ENCODE measurements around the gene NLGN1.

Gene NLGN1

DNA sequence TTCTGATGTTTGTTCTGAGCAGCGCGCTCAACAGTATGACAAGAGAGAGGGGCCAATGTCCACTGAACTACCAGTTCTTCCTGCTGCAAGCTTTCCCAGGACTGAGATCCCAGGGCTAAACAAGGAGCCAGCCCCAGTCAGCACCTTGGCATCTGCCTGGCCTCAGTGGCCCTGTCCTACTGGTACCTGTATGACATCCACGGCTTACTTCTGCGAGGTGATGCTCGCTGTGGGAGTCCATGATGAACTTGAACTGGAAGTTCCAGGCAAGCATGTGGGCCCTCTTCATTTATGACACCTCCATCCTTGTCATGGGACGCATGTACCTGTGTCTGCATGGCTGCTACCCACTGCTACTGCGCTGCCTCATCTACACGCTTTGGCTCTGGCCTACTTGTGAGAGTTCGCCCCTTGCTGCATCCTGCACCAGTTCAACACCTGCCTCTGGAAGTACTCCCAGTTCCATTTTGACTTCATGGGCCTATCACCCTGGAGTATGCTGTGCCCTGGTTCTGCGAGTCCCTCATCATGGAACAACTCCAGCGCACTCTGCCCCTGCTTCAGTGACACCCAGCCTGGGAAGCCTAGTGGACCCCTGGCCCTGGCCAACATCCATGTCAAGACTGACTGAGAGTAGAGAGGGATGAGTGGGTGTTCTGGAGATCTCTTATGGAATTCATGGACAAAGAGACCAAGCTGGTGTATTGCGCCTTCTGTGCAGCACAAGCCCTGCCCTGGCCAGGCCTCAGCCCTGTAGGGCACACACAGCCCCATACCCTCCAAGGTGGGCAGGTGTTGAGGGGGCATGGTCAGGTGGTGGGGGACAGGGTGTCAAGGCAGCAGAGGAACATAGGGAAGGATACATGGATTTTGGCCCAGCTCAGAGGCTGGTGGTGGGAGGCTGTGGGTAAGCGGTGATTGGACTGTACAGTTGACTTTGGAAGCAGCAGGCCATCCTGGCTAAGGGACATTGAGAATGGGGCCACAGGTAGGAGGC, 246.8 kb downstream of the NLGN1 start:
- no peak for DNase-seq

GRCh38 chr3:173650596-173650995, 253.1 kb downstream of the NLGN1 start:
- DNase-seq = no peak

DNA sequence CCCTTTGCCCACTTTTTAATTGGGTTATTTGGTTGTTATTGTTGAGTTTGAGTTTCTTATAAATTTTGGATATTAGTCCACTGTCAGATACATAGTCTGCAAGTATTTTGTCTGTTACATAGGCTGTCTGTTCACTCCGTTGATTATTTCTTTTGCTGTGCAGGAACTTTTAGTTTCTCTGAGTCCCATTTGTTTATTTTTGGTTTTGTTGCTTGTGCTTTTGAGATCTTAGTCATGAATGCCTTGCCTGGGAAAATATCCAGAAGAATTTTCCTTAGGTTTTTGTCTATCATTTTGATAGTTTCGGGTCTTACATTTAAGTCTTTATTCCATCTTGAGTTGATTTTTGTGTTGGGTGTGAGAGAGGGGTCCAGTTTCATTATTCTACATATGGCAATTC, 254.5 kb downstream of the NLGN1 start:
- no peak for DNase-seq

DNA sequence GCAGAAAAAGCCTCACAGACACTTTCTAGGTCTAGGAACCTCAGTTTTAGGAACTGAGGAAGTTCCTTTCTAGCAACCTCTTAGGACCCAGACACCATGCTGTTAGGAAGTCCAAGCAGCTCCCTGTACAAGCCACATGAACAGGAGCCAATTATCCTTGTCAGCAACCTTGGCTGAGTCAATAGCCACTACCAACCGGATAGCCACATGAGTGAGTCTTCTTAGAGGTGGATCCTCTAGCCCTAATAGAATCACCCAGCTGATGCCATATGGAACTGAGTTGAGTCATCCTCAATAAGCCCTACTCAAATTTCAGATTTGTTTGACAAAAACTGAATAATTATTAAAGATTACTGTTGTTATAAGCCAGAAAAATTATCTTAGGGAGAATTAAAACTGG, 256.2 kb downstream of the NLGN1 start:
- no peak for DNase-seq

GRCh38 chr3:173659972-173660371, 262.4 kb downstream of the NLGN1 start:
- no peak for DNase-seq

- DNase-seq = no peak
Observed at GRCh38 chr3:173660645-173661299, 263.2 kb downstream of the NLGN1 start.

DNA sequence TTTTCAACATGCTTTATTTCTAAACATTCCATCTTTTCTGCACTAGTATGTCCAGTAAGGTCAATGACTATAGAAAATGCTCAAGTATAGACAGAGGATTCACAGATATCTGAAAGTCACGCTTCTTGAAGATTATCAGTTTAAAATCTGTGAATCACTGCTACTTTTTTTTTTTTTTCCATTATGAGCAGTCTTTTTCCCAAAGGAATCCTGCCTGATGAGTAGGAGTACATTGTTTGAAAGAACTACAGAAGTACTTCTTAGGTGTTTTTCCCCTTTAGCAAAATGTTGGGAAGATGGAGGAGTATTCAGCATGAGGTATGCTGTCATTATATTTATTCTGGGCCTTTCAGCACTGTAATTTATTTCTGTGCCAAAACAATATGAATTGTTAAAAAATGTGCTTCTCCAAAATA, 266.2 kb downstream of the NLGN1 start:
- no peak for DNase-seq

DNA sequence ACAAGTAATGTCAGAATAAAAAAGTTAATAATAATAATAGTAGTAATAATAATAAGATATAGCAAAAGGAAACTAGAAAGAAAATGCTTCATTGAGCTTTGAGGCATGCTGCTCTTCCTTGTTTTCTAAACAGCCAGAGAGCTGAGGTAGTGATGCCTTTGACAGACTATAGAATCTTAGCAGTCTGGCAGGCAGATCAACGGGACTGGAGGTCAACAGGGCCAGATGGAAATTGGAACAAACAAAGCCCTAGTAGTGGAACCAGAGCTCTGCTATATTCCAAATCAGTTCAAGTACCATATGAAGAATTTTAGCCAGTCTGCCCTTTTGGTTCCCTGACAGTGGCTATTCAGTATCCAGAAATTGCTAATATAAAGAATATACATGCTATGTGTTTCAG, 278.6 kb downstream of the NLGN1 start:
- DNase-seq = no peak

DNA sequence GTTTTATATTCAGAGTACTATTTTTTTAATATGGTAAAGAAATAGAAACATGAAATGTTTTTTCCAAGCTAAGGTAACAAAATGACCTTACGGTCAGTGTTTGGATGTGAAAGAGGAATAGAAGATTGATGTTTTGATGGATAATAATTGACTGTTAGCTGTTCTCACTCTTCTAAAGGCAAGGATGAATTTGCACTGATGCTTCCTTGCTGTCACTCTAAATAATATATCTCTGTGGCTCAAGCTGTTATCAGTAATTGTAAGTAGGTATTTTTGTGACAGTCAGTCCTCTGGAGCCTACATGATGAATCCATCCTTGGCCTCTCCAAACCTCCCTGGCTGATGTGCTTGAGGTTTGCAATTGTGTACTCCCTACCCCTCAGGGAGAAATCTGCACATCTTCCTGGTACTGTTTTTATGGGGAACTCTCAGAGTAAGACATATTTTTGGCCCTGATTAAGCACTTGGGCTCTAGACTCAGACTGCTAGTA, 283.7 kb downstream of the NLGN1 start:
- DNase-seq = no peak

GRCh38 chr3:173685456-173685855, 287.9 kb downstream of the NLGN1 start:
- no peak for DNase-seq

- no peak for DNase-seq
Observed at GRCh38 chr3:173688216-173688842, 290.8 kb downstream of the NLGN1 start.

GRCh38 chr3:173690542-173691180, 293.1 kb downstream of the NLGN1 start:
- no peak for DNase-seq

DNA sequence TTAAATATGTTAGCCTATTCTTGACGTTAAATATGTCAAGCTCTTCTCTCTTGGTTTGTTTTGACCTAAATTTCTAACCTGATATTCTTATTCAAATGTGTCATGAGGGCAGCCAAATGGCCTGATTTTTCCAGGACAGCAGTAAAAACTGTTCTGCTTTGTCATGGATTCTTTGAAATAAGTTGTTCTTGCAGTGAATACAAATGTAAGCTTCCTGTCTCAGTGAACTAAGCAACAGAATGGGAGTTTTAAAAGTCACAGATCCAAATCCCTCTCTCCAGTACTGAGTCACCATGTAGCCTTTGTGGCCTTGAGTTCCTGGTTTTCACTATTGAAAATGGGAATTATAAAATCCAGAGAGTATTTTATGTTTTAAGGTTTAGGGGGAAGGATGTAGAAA, 301.8 kb downstream of the NLGN1 start:
- DNase-seq = no peak

DNA sequence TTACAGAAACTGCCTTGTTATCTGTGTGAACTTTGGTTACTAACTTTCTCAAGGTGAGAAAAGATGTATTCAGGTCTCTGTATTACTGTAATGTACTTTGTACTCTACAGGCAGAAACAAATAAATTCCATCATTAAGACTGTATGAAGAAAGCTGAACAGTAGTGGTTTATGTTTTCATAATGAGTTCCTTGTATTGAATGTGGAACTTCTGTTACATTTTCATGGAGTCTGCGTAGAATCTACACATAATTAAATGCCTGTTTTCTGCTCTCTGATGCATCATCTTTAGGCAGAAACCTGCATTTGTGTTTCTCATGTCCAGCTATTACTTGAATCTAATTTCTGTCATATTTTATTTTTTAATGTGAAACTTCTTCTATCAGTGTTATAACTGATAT, 302.8 kb downstream of the NLGN1 start:
- no peak for DNase-seq

DNA sequence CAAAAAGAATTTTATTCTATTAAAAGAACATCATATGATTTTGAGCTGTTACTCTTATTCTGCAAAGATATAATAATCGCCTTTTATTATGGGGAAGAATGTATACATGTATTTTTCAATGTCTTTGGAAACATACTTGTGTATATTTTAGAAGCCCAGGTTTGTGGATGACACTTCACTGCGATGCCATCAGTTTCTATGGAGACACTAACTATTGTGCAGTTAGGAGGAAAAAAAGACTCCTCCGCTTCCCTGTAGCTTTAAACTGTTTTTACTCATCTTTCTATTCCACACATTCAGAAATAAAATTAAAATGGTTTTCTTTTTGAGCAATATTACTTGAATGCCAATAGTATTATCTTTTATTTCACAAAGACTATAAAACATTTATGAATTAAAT, 305.0 kb downstream of the NLGN1 start:
- DNase-seq = no peak

DNA sequence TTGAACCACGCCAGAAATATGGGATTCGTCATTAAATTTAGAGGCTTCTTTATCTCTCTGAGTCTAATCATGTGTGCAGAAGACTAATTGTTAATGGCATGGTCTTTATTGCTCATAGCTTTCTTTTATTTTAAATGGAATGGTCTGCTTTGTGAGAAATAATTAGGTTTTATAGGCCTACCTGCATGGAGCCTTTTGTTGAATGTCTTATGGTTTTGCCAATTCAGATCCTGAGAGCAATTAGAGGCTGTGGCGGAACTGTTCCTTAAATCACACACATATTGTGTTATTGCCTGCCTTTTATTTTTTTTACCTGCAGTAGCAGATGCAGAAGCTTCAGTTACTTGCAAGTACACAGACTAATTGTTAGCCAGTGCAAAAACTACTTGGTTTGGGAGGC, 306.2 kb downstream of the NLGN1 start:
- no peak for DNase-seq

DNA sequence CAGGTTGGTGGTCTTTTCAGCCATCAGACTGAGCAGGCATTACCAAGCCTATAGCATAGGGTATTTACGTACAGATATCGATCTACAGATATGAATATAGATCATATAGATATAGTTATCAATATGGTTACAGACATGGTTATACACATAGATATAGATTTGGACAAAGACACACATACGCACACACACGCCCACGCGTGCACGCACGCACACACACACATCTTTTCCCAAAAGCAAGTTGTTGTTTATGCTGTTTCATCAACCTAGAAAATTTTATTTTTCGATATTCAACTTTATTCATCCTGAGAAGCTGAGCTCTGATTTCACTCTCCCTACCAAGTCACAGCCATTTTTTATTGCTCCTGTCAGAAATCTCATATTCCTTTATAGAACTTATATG, 309.1 kb downstream of the NLGN1 start:
- no peak for DNase-seq

DNA sequence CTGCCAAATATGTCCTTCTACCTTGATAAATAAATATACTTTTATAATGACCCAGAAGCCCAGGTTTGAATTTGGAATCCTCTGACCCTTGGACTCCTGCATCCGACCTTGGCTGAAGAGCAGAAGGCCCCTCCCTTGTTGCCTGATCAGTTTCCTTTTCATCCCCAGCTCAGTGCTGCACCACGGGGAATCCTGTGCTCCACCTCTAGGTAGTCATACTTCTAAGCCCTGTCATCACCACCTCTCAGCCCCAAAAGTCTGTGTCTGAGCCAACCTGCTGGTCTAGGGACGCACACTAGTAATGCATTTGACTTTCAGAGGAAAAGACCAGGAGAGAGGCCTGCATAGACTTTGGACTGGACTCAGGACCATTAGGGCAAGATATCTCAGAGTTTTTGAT, 310.6 kb downstream of the NLGN1 start:
- no peak for DNase-seq

GRCh38 chr3:173709026-173709425, 311.5 kb downstream of the NLGN1 start:
- no peak for DNase-seq

DNA sequence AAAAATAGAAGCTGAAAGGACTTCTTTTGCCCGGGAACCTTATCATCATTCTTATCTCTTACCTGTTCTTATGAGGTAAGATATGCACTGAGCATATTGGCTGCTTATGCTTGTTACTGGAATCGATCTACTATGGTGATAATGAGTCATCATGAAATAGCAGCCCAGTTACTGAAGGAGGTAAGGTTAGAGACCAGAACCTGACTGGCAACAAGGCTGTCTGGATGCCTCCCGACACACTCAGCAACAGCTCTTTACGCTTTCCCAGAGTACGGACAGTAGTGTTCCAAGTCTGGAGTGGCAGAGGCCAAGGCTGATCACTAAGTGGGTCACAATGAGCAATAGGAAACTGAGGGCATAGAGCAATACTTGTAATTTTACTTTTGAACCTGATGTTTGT, 314.1 kb downstream of the NLGN1 start:
- no peak for DNase-seq

DNA sequence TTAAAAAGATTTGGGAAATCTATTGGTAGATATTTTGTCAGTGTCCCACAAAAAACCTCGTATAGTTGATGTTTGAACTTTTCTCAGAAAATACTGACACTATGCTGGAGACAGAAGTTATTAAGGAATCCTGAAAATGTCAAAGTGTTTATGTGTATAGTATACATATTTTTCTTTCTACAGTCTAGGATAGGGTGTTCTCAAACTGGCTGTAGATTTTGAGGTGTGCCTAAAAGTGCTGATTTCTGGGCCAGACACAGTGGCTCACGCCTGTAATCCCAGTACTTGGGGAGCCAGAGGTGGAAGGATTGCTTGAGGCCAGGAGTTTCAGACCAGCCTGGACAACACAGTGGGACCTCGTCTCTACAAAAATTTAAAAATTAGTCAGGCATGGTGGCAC, 322.0 kb downstream of the NLGN1 start:
- DNase-seq = no peak

- DNase-seq = no peak
Observed at GRCh38 chr3:173725507-173725906, 328.0 kb downstream of the NLGN1 start.

DNA sequence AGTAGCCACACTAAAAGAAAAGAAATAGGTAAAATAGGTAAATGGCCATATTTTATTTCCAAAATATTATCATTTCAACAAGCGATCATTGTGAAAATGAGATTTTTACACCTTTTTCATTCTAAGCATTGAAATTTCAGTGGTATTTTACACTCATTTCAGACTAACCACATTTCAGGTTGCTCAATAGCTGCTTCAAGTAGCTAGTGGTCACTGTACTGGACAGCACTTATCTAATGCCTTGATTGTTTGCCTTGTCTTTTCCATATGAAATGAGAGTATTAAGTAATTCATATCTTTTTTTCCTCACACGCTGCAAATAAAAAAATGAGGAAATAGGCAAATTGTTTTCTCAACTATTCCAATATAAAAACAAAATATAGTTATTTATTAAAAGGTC, 332.8 kb downstream of the NLGN1 start:
- DNase-seq = no peak

Measured in activated CD4-positive, alpha-beta T cell treated with anti-CD3 and anti-CD28 coated beads, Interleukin-2, amount 50 U/mL, for 48 hours (primary cell).